Body of pancreas (tissue), 4 donors: ENCODE measurements around the gene EDNRA. TPM values are rescaled to one million over a fixed set of nuclear protein-coding genes. Genes with fewer than 3 reads are reported as not detected.

Source experiments
- ATAC-seq: fragments of 150-250 bp; one replicate; pipeline ENCODE4 v1.9.1; 2016
- DNase-seq, 4 donors: peaks; one replicate each; pipeline ENCODE4 v3.0.0-alpha.2; 2019
- H3K27ac ChIP-seq, 4 donors: fragments of 200-600 bp; sonication (generic); 1 replicate in 3 of 4; 2 replicates in 1 of 4; pipeline versions ENCODE4 v1.5.1 to v1.6.1; 2016 to 2019; ENCODE audit warnings: mild to moderate bottlenecking in 1 of 4, mixed read lengths in 1 of 4, moderate library complexity in 1 of 4
- H3K27me3 ChIP-seq, 2 donors: fragments of 200-600 bp; sonication (generic); one replicate each; pipeline ENCODE4 v1.6.0; 2016; ENCODE audit warnings: mild to moderate bottlenecking in 1 of 2
- H3K36me3 ChIP-seq, 2 donors: fragments of 200-600 bp; sonication (generic); replicated peaks in 1 of 2; 2 replicates each; pipeline ENCODE4 v1.5.1; 2016; ENCODE audit warnings: low read depth in 2 of 2; ENCODE audit not compliant: insufficient read depth in 1 of 2
- H3K4me1 ChIP-seq: fragments of 200-600 bp; sonication (generic); one replicate; pipeline ENCODE4 v1.6.0; 2016
- H3K4me3 ChIP-seq, 2 donors: fragments of 200-600 bp; sonication (generic); 1 replicate in 1 of 2; 2 replicates in 1 of 2; pipeline ENCODE4 v1.5.1; 2016 to 2019
- H3K9me3 ChIP-seq, 3 donors: fragments of 200-600 bp; sonication (generic); 1 replicate in 2 of 3; 2 replicates in 1 of 3; pipeline ENCODE4 v1.5.1; 2016
- POLR2A ChIP-seq, 3 donors: fragments of 450-650 bp; IDR thresholded peaks; one replicate each; pipeline ENCODE4 v1.6.1; 2016; ENCODE audit warnings: antibody characterized with exemption in 3 of 3, mild to moderate bottlenecking in 2 of 3
- WGBS, 2 donors: methylation state at CpG; one replicate each; pipeline ENCODE4 v1.1.5; 2017; 5-methylcytosine and 5-hydroxymethylcytosine counted together
- intact Hi-C: fragments of 100-400 bp; cut with DNase I; formaldehyde crosslinking; loops from one replicate; pipeline ENCODE4 v1.15.1; 2023
- total RNA-seq, 2 donors: library from RNA; depleted of rRNA; stranded (reverse); fragments of >200 nt; gene quantifications; one replicate each; pipeline ENCODE4 v1.1.0, GENCODE V29; 2016
- TF ChIP-seq, protein P1 (sequence below), 7 experiments: fragments of 450-650 bp in 4 of 7; fragments of 200-600 bp in 3 of 7; sonication (generic) in 3 of 7; IDR thresholded peaks; one replicate each; pipeline ENCODE4 v1.5.1; 2016 to 2019; ENCODE audit warnings: antibody characterized with exemption in 7 of 7

Gene EDNRA
- total RNA-seq, 2 donors from 2014 or later, result 1.3 TPM

DNA sequence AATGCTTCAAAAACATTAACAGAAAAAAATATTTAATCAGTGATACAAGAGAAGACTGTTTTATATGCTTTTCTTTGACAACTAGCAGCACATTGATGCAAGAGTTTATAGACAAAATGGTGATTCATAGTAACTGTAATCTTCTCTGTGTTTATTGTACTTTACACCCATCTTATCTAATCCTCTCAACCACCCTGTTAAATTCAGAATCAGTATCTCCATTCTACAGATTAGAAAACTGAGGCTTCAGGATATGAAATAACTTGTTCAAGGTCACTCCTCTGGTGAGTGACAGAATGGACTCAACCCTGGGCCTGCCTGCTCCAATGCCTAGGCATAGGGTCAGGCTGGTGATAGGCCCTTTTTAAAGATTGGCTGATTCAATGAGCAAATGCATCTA lies 110.2 kb downstream of the EDNRA start:
- Histone ChIP-seq H3K9me3 (no peaks in the 10 kb centered on the region), H3K27me3 (no peaks in the 10 kb centered on the region), H3K27ac (no peak overlapping the region), H3K36me3 (no peaks in the 10 kb centered on the region), H3K4me3 (no peak overlapping the region), H3K4me1 (peaks cover 3% of the 10 kb centered on the region)
- TF ChIP-seq POLR2A (IDR thresholded peaks at IDR 0.05), result no peak
- TF ChIP-seq, protein P1, sequence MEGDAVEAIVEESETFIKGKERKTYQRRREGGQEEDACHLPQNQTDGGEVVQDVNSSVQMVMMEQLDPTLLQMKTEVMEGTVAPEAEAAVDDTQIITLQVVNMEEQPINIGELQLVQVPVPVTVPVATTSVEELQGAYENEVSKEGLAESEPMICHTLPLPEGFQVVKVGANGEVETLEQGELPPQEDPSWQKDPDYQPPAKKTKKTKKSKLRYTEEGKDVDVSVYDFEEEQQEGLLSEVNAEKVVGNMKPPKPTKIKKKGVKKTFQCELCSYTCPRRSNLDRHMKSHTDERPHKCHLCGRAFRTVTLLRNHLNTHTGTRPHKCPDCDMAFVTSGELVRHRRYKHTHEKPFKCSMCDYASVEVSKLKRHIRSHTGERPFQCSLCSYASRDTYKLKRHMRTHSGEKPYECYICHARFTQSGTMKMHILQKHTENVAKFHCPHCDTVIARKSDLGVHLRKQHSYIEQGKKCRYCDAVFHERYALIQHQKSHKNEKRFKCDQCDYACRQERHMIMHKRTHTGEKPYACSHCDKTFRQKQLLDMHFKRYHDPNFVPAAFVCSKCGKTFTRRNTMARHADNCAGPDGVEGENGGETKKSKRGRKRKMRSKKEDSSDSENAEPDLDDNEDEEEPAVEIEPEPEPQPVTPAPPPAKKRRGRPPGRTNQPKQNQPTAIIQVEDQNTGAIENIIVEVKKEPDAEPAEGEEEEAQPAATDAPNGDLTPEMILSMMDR (IDR thresholded peaks at IDR 0.05), result no peak
- no peak for DNase-seq
- ATAC-seq, result no peak
- intact Hi-C loops, result no loop called here

DNA sequence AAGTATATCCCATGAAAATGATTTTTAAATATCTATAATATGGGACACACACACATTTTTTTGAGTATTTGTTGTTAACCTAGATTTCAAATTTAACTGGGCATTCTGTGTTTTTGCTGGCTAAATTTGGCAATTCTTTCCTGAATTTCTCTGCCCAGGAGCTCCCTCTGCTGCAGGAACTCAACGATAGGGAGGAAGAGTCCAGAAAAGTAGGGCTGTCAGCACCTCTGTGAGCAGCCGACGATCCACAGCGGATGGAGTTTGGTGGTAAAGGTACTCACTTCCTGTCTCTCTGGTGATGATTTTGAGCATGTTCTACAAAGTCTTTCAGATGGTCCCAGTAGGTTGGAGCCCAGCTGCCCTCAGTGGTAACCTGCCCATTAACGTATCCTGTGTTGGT lies 113.2 kb downstream of the EDNRA start:
- peaks cover 17% of the 10 kb centered on the region for H3K4me1 ChIP-seq

More for the DNA sequence above, 113.2 kb downstream of the EDNRA start:
- Histone ChIP-seq H3K27ac (no peak overlapping the region), H3K36me3 (no peaks in the 10 kb centered on the region), H3K4me3 (no peak overlapping the region), H3K9me3 (no peaks in the 10 kb centered on the region), H3K27me3 (no peaks in the 10 kb centered on the region)
- ATAC-seq, result no peak
- 72 to 78% methylated on average over 5 of the region's 5 CpGs for WGBS, 2 donors
- intact Hi-C loops, result no loop called here
- DNase-seq, result no peak
- TF ChIP-seq, protein P1 (IDR thresholded peaks at IDR 0.05), result no peak
- TF ChIP-seq POLR2A (IDR thresholded peaks at IDR 0.05), result no peak

Other genes starting within 250 kb of the EDNRA start
- 10 to 100 TPM; 15.8 to 20.8 TPM for gene TMEM184C, start 136.3 kb downstream of the EDNRA start, total RNA-seq
- gene PRMT9, start 203.1 kb downstream of the EDNRA start, total RNA-seq, result 1 to 10 TPM; 3.0 to 5.7 TPM